DND-41 (cell line): ENCODE data around the gene TRAM2.
A peak's percentile ranks its signal among the peaks of the same experiment; 100 is the strongest.

ENCODE experiments used
- ATAC-seq: fragments of 200-7000 bp; cut with Tn5 transposase; 3 replicates; pipeline ENCODE4 v1.9.1; 2021; ENCODE audit warnings: low read depth; ENCODE audit not compliant: insufficient read depth
- DNase-seq: peaks from one replicate; pipeline ENCODE4 v3.0.0-alpha.2; 2020
- H2AFZ ChIP-seq: 2 replicates; pipeline ENCODE4 v1.6.0; 2012; ENCODE audit warnings: low read depth, low read length
- H3K27ac ChIP-seq: 2 replicates; pipeline ENCODE4 v1.5.1; 2012; ENCODE audit warnings: low read length, inconsistent platforms
- H3K27me3 ChIP-seq: fragments of 200-600 bp; sonication (generic); 2 replicates; pipeline ENCODE4 v1.6.0; 2012; ENCODE audit warnings: low read length, mild to moderate bottlenecking, inconsistent platforms; ENCODE audit not compliant: insufficient read depth, poor library complexity
- H3K36me3 ChIP-seq: 2 replicates; pipeline ENCODE4 v1.5.1; 2012; ENCODE audit warnings: low read length, inconsistent platforms; ENCODE audit not compliant: insufficient read depth
- H3K4me1 ChIP-seq: 2 replicates; pipeline ENCODE4 v1.5.1; 2012; ENCODE audit warnings: mild to moderate bottlenecking, low read length; ENCODE audit not compliant: insufficient read depth
- H3K4me2 ChIP-seq: 2 replicates; pipeline ENCODE4 v1.6.0; 2012; ENCODE audit warnings: mild to moderate bottlenecking, moderate library complexity, low read length, inconsistent platforms; ENCODE audit not compliant: insufficient read depth
- H3K4me3 ChIP-seq, 2 experiments: fragments of 200-600 bp in 1 of 2; shearing (Covaris generic) in 1 of 2; 2 replicates each; pipeline ENCODE4 v1.5.1; 2012 to 2016; ENCODE audit warnings: inconsistent platforms in 2 of 2, low read length in 2 of 2, mild to moderate bottlenecking in 2 of 2, low read depth in 1 of 2, moderate library complexity in 1 of 2
- H3K79me2 ChIP-seq: 2 replicates; pipeline ENCODE4 v1.6.0; 2012; ENCODE audit warnings: low read length, inconsistent platforms; ENCODE audit not compliant: insufficient read depth
- H3K9ac ChIP-seq: 2 replicates; pipeline ENCODE4 v1.6.0; 2012; ENCODE audit warnings: low read depth, mild to moderate bottlenecking, inconsistent platforms, low read length, moderate library complexity
- H3K9me3 ChIP-seq: 2 replicates; pipeline ENCODE4 v1.5.1; 2012; ENCODE audit warnings: low read length, moderate library complexity, mild to moderate bottlenecking, inconsistent platforms; ENCODE audit not compliant: insufficient read depth, severe bottlenecking
- H4K20me1 ChIP-seq: 2 replicates; pipeline ENCODE4 v1.6.0; 2012; ENCODE audit warnings: low read length; ENCODE audit not compliant: insufficient read depth
- EZH2 ChIP-seq: IDR thresholded peaks from 3 replicates; pipeline ENCODE4 v1.6.1; 2012; ENCODE audit warnings: borderline replicate concordance, low read depth, mild to moderate bottlenecking, moderate library complexity, low read length, inconsistent platforms; ENCODE audit not compliant: severe bottlenecking
- TF ChIP-seq, protein P1 (sequence below): IDR thresholded peaks from 2 replicates; pipeline ENCODE4 v1.5.1; 2012; ENCODE audit warnings: borderline replicate concordance, low read length, moderate library complexity, mild to moderate bottlenecking; ENCODE audit not compliant: poor library complexity, severe bottlenecking; ENCODE audit errors: extremely low read depth

Gene TRAM2

DNA sequence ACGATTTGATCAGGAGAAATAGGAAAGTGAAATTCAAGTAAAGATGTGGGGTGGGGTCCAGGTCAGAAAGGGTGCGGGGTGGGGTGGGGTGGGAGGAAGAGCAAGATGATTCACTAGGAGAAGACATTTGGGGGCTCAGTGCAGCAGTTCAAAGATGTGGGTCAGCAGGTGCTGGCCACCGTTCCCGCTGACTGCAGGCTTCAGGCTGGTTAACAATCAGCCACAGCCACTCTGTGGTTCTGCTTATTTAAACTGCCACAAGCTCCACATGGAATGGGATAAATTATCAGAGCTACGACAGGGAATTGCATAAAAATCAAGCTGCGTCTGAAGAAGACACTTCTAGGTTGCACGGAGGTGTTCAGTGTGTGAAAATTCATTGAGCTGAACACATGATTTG is 49.4 kb downstream of the TRAM2 start:
- Histone ChIP-seq H3K27me3 (no peaks in the 10 kb centered on the region), H2AFZ (no peak overlapping the region), H3K4me3 (no peak overlapping the region), H3K79me2 (no peaks in the 10 kb centered on the region), H3K27ac (no peak overlapping the region), H4K20me1 (no peaks in the 10 kb centered on the region), H3K36me3 (peaks cover 3% of the 10 kb centered on the region; the same call in 1 of the 2 replicates), H3K9ac (no peak overlapping the region), H3K9me3 (no peaks in the 10 kb centered on the region), H3K4me1 (peaks cover 26% of the 10 kb centered on the region), H3K4me2 (no peak overlapping the region)
- no peak for DNase-seq
- no peak for ATAC-seq
- TF ChIP-seq EZH2: no peak
- TF ChIP-seq, protein P1, sequence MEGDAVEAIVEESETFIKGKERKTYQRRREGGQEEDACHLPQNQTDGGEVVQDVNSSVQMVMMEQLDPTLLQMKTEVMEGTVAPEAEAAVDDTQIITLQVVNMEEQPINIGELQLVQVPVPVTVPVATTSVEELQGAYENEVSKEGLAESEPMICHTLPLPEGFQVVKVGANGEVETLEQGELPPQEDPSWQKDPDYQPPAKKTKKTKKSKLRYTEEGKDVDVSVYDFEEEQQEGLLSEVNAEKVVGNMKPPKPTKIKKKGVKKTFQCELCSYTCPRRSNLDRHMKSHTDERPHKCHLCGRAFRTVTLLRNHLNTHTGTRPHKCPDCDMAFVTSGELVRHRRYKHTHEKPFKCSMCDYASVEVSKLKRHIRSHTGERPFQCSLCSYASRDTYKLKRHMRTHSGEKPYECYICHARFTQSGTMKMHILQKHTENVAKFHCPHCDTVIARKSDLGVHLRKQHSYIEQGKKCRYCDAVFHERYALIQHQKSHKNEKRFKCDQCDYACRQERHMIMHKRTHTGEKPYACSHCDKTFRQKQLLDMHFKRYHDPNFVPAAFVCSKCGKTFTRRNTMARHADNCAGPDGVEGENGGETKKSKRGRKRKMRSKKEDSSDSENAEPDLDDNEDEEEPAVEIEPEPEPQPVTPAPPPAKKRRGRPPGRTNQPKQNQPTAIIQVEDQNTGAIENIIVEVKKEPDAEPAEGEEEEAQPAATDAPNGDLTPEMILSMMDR: no peak

DNA sequence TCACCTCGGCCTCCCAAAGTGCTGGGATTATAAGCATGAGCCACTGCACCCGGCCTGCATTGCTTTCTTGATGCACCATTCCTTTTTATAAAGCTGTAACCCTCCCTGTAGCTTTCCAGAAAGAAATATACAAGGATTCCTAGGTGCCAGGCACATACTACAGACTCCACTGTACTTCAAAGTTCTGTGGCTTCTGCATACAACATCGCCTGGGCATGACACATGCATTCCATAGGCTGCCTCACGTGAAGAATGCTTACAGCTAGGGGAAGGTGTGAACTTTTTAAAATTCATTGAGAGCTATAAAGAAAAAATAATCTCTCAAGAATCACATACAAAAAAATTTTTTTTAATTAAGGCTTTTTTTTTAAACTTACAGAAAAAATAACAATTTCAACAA is 50.2 kb downstream of the TRAM2 start:
- DNase-seq (no peak), ATAC-seq (no peak)
- no peak overlapping the region for H3K4me2 ChIP-seq
- no peak overlapping the region for H3K9ac ChIP-seq
- no peaks in the 10 kb centered on the region for H3K79me2 ChIP-seq
- no peaks in the 10 kb centered on the region for H3K27me3 ChIP-seq
- no peak overlapping the region for H2AFZ ChIP-seq
- no peaks in the 10 kb centered on the region for H3K9me3 ChIP-seq
- no peak overlapping the region for H3K4me3 ChIP-seq
- H4K20me1 ChIP-seq: no peaks in the 10 kb centered on the region
- TF ChIP-seq, protein P1: no peak
- TF ChIP-seq EZH2: no peak
- H3K36me3 ChIP-seq: peaks cover 3% of the 10 kb centered on the region; the same call in 1 of the 2 replicates
- H3K4me1 ChIP-seq: peaks cover 27% of the 10 kb centered on the region
- no peak overlapping the region for H3K27ac ChIP-seq

DNA sequence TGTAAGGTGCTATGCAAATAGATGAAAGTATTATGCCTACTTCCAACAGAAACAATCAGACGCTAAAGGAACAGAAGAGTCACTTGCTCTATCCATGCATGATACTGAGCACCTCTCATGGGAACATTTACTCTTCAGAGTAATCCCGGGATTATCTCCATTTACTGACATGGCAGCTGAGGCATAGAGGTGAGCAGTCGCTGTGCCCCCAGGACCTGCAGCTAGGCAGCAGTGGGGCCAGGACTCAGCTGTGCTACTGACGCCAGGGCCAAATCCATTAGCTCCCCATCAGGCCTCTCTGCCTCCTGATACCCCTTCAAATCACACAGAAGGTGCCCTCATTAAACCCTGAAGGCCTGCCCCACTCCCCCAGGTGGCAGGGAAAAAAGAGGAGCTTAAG is 51.9 kb downstream of the TRAM2 start:
- Histone ChIP-seq H3K27me3 (no peaks in the 10 kb centered on the region), H4K20me1 (no peaks in the 10 kb centered on the region), H3K9ac (no peak overlapping the region), H3K9me3 (no peaks in the 10 kb centered on the region), H3K4me1 (peaks cover 27% of the 10 kb centered on the region), H3K4me3 (no peak overlapping the region), H3K27ac (no peak overlapping the region), H3K36me3 (0 out of 2 replicates have a peak, but pooled peaks cover 3% of the 10 kb centered on the region), H2AFZ (no peak overlapping the region), H3K4me2 (no peak overlapping the region), H3K79me2 (no peaks in the 10 kb centered on the region)
- no peak for ATAC-seq
- TF ChIP-seq, protein P1: no peak
- no peak for TF ChIP-seq EZH2
- no peak for DNase-seq

DNA sequence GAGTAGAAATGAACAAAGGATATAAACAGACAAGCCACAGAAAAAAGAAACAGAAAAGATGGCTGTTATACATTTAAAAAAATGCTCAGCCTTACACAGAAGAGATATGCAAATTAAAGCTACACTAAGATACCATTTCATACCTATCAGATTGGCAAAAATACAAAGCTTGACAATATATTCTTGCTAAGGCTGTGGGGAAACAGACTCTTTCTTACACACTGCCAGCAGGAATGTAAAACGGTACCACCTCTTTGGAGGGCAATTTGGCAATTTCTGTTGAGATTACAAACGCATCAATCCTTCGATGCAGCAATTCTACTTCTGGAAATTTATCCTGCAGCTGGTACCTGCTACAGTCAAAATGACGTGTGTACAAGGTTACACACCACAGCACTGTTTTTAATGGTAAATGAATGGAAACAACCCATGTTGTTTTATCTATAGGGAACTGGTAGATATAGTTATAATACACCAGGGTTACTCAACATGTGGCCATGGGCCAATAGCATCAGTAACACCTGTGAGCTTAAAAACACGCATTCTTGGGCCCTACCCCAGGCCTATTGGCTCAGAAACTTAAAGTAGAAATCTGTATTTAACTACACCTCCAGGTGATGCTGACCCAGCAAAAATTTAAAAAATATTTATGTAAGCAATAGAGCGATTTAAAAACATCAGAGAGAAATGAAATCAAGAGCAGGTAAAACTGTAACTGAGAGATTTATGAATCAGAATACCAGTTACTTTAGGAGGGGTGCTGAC is 53.3 kb downstream of the TRAM2 start:
- Histone ChIP-seq H3K4me2 (no peak overlapping the region), H3K27ac (peak overlapping the region; percentile 36; the same call in 1 of the 2 replicates)

More for the DNA sequence above, 53.3 kb downstream of the TRAM2 start:
- H3K9ac ChIP-seq: no peak overlapping the region
- TF ChIP-seq EZH2: no peak
- TF ChIP-seq, protein P1: no peak
- H3K79me2 ChIP-seq: peaks cover 2% of the 10 kb centered on the region
- no peaks in the 10 kb centered on the region for H3K27me3 ChIP-seq
- peaks cover 11% of the 10 kb centered on the region; the same call in 1 of the 2 replicates for H3K36me3 ChIP-seq
- ATAC-seq (no peak; the same call in 2 of the 3 replicates), DNase-seq (no peak)
- peaks cover 27% of the 10 kb centered on the region for H3K4me1 ChIP-seq
- no peak overlapping the region for H3K4me3 ChIP-seq
- H4K20me1 ChIP-seq: no peaks in the 10 kb centered on the region
- H3K9me3 ChIP-seq: no peaks in the 10 kb centered on the region
- H2AFZ ChIP-seq: no peak overlapping the region
